ENCODE measurements around the gene HSD17B14.
A peak's percentile ranks its signal among the peaks of the same experiment; 100 is the strongest.

HSD17B14 gene

GRCh38 chr19:48826606-48827020 lies 9.7 kb downstream of the HSD17B14 start:
- no peak for DNase-seq (ENCODE audit: low spot score)

GRCh38 chr19:48822514-48822913 lies 13.8 kb downstream of the HSD17B14 start:
- DNase-seq (ENCODE audit: low spot score) = no peak

GRCh38 chr19:48821633-48822032 lies 14.7 kb downstream of the HSD17B14 start:
- no peak for DNase-seq (ENCODE audit: low spot score)

- peak; percentile 89 for DNase-seq (ENCODE audit: low spot score)
These were observed 16.9 kb downstream of the HSD17B14 start for GRCh38 chr19:48819366-48819816.

GRCh38 chr19:48818234-48818820 lies 18.0 kb downstream of the HSD17B14 start:
- DNase-seq (ENCODE audit: low spot score) = no peak

GRCh38 chr19:48817585-48818124 lies 18.6 kb downstream of the HSD17B14 start:
- DNase-seq (ENCODE audit: low spot score) = no peak

GRCh38 chr19:48815870-48816501 lies 20.3 kb downstream of the HSD17B14 start:
- no peak for DNase-seq (ENCODE audit: low spot score)

- DNase-seq (ENCODE audit: low spot score) = no peak
These were observed 21.4 kb downstream of the HSD17B14 start for GRCh38 chr19:48814895-48815294.

- no peak for DNase-seq (ENCODE audit: low spot score)
These were observed 23.0 kb downstream of the HSD17B14 start for GRCh38 chr19:48813123-48813913.

GRCh38 chr19:48812094-48812929 lies 24.0 kb downstream of the HSD17B14 start:
- DNase-seq (ENCODE audit: low spot score) = peak; percentile 95

GRCh38 chr19:48810151-48810550 lies 26.1 kb downstream of the HSD17B14 start:
- no peak for DNase-seq (ENCODE audit: low spot score)

- DNase-seq (ENCODE audit: low spot score) = no peak
These were observed 28.5 kb downstream of the HSD17B14 start for GRCh38 chr19:48807590-48808308.

GRCh38 chr19:48806818-48807589 lies 29.3 kb downstream of the HSD17B14 start:
- DNase-seq (ENCODE audit: low spot score) = peak; percentile 59

GRCh38 chr19:48806518-48806817 lies 29.8 kb downstream of the HSD17B14 start:
- DNase-seq (ENCODE audit: low spot score) = no peak

GRCh38 chr19:48805452-48805851 lies 30.8 kb downstream of the HSD17B14 start:
- DNase-seq (ENCODE audit: low spot score) = no peak

- DNase-seq (ENCODE audit: low spot score) = no peak
These were observed 31.8 kb downstream of the HSD17B14 start for GRCh38 chr19:48804496-48804895.

- no peak for DNase-seq (ENCODE audit: low spot score)
These were observed 33.7 kb downstream of the HSD17B14 start for GRCh38 chr19:48802623-48803022.

- no peak for DNase-seq (ENCODE audit: low spot score)
These were observed 36.7 kb downstream of the HSD17B14 start for GRCh38 chr19:48799358-48800300.

- DNase-seq (ENCODE audit: low spot score) = no peak
These were observed 37.4 kb downstream of the HSD17B14 start for GRCh38 chr19:48798937-48799336.

All from GM03348 (cell line).